HG03045 (cell line): ENCODE measurements around the gene CD151.

ENCODE experiments used
- ATAC-seq: cut with Tn5 transposase; IDR thresholded peaks from one replicate; pipeline ENCODE4 v1.9.1; 2021; ENCODE audit warnings: mild to moderate bottlenecking, moderate library complexity; ENCODE audit not compliant: unreplicated experiment

The CD151 gene

GRCh38 chr11:841981-842369 is 9.2 kb downstream of the CD151 start:
- peak; percentile 21 for ATAC-seq

- ATAC-seq: peak; percentile 58
These were observed 9.7 kb downstream of the CD151 start, which contains the start of the genes POLR2L and TSPAN4 for GRCh38 chr11:842370-843002. Gene POLR2L, minus strand, starts transcription at chr11:842529. Its CDS starts 21 bp downstream, at chr11:842508. Gene TSPAN4, plus strand, starts transcription at chr11:842852. Its CDS starts 7,453 bp downstream, at chr11:850305.

GRCh38 chr11:843086-843734 is 10.5 kb downstream of the CD151 start:
- no peak for ATAC-seq

DNA sequence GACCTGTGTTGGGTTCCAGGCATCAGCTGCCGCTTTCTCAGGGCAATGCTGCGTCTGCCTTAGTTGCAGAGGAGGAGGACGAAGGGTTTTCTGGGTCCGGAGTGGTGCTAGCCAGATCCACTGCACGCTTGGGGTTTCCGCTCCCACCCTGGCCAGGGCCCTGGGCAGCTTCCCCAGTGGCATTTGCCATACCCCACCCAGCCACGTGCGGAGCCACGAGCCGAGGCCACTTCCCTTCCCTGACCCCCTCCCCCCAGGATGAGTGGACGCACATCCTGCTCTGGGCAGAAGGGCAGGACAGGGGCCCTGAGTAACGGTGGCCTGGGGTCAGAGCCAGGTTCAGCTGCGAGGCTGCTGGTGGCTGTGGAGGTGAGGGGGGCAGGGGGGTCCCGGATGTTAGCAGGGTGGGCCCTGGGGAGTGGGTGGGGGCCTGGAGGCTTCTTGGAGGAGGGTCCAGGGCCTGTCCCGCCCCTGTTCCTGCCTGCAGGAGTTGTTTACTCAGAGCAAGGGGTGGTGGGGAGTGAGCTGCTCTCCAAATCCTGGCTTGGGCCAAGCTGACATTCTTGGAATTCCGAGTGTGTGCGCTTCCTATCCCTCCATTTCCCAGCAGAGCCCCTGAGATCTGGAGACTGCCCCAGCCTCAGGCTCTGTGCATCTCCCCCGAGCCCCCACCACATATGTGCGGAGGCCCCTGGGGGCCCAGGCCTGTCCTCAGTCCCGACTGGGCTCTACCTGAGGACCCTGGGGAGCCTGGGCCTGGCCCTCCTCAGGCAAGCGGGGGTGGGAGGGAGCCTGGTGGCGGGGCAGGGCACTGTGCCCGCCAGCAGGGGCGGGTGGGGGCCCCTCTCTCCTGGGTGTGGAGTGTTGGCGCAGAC is 11.3 kb downstream of the CD151 start:
- ATAC-seq: no peak

DNA sequence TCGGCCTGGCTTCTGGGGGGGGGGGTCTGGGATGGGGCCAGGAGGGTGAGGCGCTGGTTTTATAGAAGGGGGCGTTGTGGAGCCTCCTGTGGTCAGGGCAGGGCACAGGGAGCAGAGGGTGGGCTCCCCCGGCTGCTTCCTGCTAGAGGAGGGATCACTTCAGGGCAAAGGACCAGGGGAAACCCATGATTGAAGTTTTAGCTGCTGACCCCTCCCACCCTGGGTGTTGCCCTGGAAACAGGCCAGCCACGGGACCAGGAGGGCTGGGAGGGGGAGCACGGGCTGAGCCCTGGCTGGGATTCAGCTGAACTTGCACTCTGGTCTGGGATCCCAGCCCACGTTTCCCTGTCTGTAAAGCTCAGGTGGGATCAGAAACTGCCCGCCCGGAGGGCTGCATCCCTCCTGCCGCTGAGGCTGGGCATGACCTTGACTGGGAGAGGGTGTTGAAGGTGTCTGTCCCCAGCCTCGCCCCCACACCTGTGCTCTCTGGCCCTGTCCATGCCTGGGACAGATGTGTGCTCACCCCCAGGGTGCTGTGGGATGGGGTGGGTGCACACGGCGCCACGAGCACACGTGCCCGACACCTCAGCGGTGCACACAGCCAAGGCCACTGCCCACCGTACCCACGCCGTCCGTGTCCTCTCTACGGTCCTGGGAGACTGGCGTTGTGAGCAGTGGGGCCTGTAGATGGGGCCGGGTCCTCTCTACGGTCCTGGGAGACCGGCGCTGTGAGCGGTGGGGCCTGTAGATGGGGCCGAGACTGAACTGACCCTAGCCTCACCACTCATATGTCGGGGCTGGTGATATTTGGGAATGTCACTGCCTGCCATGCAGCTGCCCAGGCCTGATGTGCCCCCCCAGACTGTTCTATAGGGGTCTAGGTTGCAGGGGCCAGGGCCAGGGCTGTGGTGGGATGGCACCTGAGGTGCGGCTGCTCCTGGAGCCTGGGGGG is 12.2 kb downstream of the CD151 start:
- no peak for ATAC-seq

DNA sequence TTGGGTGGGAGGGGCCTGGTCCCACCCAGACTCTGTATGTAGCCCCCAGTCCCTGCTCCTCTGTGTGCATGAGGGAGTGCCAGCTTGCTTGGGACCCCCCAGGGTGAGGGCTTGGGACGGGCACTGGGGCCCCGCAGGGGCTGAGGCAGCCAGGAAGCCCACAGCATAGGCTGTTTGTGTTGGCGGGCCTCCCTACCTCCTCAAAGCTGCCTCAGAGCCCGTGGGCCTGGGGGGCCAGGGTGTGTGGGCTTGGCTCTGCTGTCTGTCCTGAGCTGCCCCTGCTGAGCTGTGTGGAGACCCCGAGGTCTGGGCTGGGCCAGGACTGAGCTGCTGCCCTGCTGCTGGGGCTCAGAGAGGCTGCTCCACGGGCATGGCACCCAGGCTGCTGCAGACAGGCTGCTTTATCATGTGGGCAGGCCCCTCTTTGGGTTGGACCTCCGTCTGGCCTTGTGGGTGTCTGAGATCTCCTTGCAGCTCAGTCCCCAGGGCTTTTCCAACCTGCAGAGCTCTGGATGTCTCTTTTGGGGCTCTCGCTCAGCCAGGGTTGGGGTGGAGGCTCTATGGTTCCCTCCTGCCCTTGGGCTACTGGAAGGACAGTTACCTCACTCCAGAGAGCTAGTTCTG is 13.2 kb downstream of the CD151 start:
- ATAC-seq: no peak

DNA sequence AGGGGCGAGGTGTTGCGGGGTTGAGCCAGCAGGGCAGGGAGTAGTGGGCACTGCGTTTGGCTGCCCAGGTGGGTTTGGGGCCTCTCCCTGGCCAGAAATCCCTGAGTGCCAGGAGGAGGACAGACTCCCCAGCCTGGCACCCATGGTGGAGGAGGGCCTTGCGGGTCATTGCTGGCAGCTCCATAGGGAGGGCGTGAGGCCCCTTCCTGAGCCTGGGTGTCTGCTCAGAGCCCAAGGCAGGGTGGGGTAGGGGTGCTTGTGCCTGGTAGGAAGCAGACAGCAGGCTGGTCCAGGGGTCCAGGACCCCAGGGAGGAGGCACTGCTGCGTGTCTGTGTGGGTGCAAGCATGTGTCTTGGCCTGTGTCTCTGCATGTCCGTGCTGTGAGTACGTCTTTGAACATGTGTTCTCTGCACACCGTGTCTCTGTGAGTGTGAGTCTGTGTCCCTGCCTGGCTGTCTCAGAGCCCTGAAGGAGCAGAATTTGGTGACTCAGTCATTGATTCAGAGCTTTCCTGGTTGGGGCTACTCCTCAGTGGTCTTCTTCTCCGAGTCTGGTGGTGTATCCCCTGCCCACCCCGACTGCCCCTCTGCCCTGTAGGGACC is 13.8 kb downstream of the CD151 start:
- no peak for ATAC-seq

DNA sequence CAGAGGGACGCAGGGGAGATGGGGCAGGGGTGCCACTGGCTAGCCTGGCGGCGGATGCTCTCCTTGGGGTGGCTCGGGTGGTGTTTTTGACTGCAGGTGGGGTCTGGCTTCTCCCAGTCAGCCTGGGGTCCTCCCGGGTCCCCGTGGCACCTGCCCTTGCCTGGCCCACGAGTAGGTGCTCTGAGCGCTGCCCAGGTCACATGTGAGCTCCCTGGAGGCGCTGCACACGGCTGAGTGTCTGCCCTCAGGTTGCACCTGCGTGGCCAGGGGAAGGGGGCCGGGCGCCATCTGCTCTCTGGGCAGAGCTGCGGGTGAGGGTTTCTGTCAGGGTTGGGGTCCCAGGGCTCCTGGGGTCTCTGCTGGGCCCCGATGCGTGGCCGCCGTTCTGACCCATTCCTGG is 15.1 kb downstream of the CD151 start:
- ATAC-seq: no peak

- ATAC-seq: no peak
These were observed 15.7 kb downstream of the CD151 start for GRCh38 chr11:848380-848931.

- no peak for ATAC-seq
These were observed 16.5 kb downstream of the CD151 start for GRCh38 chr11:849104-849824.

DNA sequence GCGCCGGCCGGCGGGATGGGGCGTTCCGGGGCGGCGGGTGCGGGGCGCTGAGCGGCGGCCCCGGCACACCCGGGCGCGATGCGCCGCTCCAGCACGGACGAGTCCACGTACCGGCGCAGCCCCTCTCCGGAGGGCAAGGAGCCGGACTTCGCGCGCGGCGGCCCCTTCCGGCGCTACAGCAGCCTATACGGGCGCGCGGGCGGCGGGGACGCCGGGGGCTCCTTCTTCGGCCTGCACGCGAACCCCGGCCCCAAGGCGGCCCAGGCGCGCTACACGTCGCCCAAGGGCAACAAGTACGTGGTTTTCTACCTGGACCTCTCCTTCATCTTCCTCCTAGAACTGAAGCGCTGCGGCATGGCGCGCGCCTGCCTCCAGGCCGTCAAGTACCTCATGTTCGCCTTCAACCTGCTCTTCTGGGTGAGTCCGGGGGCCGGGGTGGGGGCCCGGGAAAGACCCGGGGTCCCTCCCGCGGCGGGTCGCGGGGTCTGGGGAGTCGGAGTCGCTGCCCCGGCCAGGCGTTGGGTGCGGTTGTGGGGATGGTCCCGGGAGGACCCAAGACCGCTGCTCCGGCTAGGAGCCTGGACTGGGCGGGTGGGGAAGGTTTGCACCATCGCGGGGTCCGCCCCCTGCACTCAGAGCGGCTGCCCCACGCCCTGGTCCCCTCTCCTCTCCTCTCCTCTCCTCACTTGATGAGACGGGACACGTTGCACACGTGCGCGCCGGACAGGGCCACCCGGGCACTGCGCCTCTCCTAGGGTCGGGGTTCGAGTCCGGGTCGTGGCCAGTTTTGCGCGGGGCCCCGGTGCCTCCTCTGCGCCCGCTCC is 17.4 kb downstream of the CD151 start:
- no peak for ATAC-seq

DNA sequence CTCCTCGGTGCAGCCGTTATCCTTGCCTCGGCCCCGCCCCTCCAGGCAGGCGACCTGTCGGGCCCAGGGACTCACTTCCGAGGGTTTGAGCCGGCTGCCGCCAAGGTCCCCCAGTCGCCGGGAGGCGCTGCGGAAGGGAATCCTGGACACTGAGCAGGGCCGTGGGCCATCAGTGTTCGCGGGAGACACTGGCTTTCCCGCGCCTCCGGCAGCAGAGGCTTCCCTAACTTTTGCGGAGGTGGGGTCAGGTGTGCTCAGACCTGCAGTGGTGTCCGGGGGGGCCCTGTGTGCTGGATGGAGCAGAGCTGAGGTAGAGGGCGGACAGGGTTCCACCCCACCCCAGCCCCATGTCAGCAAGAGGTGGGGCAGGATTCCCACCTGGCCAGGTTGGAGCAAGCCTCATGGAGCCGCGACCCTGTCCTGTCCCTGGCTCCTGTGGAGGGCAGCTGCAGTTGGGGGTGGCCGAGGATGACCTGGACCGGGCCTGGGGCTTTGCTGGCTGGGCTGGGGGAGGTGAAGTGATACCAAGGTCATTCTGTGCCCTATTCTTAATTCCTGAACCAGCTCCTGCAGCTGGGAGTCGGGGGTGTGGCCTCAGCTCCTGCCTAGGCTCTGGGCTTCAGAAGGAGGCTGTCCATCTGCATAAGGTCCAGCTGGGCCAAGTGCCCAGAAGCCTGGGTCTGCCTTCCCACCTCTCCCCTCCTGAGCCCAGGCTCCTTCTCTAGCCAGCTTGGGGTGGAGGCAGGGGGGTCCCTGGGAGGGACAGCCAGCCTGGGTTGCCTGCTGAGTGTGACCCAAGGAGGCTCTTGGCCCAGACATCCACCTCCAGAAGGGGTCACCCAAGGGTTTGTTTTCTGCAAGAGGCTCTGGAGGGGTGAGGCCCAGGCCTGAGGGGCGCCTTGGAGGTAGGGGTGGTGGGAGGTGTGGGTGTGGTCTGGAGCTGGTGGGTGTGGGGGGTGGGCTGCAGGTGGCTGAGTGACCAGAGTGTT is 18.3 kb downstream of the CD151 start:
- ATAC-seq: no peak

DNA sequence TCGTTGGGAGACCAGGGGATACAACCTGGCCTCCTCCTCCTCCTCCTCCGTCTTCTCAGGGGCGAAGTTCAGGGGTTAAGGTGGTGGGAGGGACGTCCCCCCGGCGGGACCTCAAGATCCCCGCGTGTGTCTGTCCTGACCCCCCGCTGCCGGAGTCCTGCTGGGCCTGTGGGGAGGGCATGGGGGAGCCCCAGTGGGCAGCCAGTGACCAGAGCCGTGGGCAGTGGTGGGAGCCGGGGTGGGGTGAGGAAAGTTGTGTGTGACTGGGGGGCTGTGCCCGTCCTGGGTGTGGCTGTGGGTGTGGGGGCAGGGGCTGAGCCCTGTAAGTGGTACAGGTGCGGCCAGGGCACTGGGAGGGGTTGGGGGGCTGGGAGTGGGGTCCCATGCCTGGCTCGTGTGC is 20.0 kb downstream of the CD151 start:
- ATAC-seq: no peak

DNA sequence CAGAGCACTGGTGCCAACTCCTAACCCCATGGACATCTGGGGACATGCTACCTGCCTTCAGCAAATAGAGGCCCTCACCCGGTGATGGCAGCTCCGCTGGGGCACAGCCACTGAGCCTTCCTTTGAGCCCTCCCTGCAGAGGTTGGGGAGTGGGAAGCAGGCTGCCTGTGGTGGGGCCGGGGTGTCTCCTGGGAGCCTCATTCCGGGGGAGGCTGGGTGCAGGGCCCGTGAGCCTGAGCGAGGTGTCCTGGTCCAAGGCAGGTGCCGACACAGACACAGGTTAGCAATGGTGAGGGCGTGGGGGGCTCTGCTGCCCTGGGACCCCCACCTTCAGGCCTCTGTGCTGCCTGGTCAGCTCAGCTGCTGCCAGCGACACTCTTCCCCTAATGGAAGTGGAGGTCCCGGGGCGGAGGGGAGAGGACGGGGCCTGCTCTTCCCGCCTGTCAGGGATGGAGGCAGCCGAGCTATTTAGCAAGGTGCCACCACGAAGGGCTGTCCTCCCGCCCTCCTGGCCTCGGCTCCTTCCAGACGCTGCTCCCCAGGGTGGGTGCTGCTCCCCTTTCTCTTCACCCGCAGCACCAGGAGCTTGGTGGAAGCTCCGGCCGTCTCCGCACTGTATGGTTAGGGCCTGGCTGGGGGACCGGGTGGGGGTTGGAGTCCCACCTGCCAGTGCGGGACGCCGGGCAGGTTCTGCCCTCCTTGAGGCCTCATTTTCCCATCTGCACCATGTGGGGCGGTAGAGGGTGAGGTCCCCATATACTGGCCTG is 21.1 kb downstream of the CD151 start:
- no peak for ATAC-seq

GRCh38 chr11:854601-855329 is 22.0 kb downstream of the CD151 start:
- ATAC-seq: no peak
